22Rv1 (cell line): Measurements from ENCODE around the gene IL11.

Source experiments
- CTCF ChIP-seq: fragments of 450-650 bp; IDR thresholded peaks from 2 replicates; pipeline ENCODE4 v1.5.1; 2017; ENCODE audit warnings: mild to moderate bottlenecking
- ZFX ChIP-seq: fragments of 450-650 bp; IDR thresholded peaks from 2 replicates; pipeline ENCODE4 v1.6.1; 2017; ENCODE audit warnings: antibody characterized with exemption, borderline replicate concordance

- TF ChIP-seq CTCF (no peak), ZFX (no peak)
Observed at GRCh38 chr19:55354698-55355212, 15.5 kb downstream of the IL11 start, which contains the start of gene COX6B2.
